Testis (tissue), 2 donors: ENCODE results near the gene STON2.

Source experiments
- POLR2A ChIP-seq: fragments of 450-650 bp; IDR thresholded peaks from one replicate; pipeline ENCODE4 v1.6.1; 2017; ENCODE audit warnings: antibody characterized with exemption, mild to moderate bottlenecking, moderate library complexity
- TF ChIP-seq, protein P1 (sequence below), 3 experiments: fragments of 450-650 bp in 2 of 3; fragments of 200-600 bp in 1 of 3; sonication (generic) in 1 of 3; IDR thresholded peaks; one replicate each; pipeline ENCODE4 v1.5.1; 2016 to 2019; ENCODE audit warnings: antibody characterized with exemption in 3 of 3, mild to moderate bottlenecking in 2 of 3, moderate library complexity in 1 of 3

DNA sequence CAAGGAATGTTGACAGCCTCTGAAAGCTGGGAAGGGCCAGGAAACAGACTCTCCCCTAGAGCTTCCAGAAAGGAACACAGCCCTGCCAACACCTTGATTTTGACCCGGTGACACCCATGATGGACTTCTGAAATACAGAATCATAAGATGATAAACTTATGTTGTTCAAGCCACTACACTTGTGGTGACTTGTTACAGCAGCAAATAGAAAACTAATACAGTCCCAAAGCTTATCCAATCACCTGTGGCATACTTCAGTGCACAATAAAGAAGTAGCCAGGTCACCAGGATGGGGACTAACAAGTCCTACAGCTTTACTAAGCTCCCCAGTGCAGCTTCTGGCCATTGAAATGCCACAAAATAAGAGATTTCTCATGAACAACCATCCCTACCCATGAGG is 5.4 kb downstream of the STON2 start:
- TF ChIP-seq, protein P1, sequence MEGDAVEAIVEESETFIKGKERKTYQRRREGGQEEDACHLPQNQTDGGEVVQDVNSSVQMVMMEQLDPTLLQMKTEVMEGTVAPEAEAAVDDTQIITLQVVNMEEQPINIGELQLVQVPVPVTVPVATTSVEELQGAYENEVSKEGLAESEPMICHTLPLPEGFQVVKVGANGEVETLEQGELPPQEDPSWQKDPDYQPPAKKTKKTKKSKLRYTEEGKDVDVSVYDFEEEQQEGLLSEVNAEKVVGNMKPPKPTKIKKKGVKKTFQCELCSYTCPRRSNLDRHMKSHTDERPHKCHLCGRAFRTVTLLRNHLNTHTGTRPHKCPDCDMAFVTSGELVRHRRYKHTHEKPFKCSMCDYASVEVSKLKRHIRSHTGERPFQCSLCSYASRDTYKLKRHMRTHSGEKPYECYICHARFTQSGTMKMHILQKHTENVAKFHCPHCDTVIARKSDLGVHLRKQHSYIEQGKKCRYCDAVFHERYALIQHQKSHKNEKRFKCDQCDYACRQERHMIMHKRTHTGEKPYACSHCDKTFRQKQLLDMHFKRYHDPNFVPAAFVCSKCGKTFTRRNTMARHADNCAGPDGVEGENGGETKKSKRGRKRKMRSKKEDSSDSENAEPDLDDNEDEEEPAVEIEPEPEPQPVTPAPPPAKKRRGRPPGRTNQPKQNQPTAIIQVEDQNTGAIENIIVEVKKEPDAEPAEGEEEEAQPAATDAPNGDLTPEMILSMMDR (IDR thresholded peaks at IDR 0.05) = no peak
- TF ChIP-seq POLR2A = no peak
